ENCODE measurements around the gene CGNL1.

The CGNL1 gene

GRCh38 chr15:57534281-57534680, 158.0 kb downstream of the CGNL1 start:
- Histone ChIP-seq H3K79me2 (ENCODE audit: low read length) (no peaks in the 10 kb centered on the region), H3K4me1 (ENCODE audit: low read length) (0 out of 2 replicates have a peak, but pooled peaks cover 4% of the 10 kb centered on the region), H3K27me3 (ENCODE audit: low read depth, low read length) (peaks cover 14% of the 10 kb centered on the region), H3K36me3 (replicated peaks; ENCODE audit: low read depth, low read length) (no peaks in the 10 kb centered on the region), H3K27ac (ENCODE audit: low read length) (no peak overlapping the region), H4K20me1 (ENCODE audit: insufficient read depth, low read length) (no peaks in the 10 kb centered on the region), H3K9me3 (ENCODE audit: insufficient read depth, low read length) (no peaks in the 10 kb centered on the region), H3K9ac (ENCODE audit: low read length) (no peak overlapping the region), H3K4me3 (ENCODE audit: low read length) (no peak overlapping the region), H2AFZ (ENCODE audit: low read depth, low read length) (no peak overlapping the region), H3K4me2 (ENCODE audit: low read length) (no peak overlapping the region)
- TF ChIP-seq EZH2phosphoT487 (IDR thresholded peaks at IDR 0.05; ENCODE audit: low read depth) (no peak), CTCF (IDR thresholded peaks at IDR 0.05; ENCODE audit: low read depth, low read length) (no peak)

DNA sequence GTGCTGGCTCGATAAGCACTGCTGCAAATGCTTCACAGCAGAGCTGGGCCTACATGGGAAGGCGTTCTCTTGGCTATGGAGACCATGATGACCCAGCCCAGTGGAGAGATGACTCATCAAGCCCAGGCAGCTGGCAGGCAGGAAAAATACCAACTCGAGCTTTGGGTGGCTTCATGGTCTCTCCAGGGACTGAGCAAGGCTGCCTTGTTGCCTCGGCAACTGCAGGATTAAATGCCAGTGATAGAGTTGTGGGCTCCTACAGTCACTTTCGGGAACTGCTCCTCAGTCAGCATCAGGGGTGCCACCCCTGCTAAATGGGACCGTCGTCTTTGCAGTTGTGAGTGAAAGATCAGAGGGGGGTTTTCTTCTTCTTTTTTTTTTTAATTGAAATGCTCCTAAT, 160.8 kb downstream of the CGNL1 start:
- peaks cover 6% of the 10 kb centered on the region for H3K36me3 ChIP-seq (replicated peaks; ENCODE audit: low read depth, low read length)
- no peak overlapping the region for H3K27ac ChIP-seq (ENCODE audit: low read length)
- peaks cover 10% of the 10 kb centered on the region; the same call in 1 of the 2 replicates for H3K9me3 ChIP-seq (ENCODE audit: insufficient read depth, low read length)

DNA sequence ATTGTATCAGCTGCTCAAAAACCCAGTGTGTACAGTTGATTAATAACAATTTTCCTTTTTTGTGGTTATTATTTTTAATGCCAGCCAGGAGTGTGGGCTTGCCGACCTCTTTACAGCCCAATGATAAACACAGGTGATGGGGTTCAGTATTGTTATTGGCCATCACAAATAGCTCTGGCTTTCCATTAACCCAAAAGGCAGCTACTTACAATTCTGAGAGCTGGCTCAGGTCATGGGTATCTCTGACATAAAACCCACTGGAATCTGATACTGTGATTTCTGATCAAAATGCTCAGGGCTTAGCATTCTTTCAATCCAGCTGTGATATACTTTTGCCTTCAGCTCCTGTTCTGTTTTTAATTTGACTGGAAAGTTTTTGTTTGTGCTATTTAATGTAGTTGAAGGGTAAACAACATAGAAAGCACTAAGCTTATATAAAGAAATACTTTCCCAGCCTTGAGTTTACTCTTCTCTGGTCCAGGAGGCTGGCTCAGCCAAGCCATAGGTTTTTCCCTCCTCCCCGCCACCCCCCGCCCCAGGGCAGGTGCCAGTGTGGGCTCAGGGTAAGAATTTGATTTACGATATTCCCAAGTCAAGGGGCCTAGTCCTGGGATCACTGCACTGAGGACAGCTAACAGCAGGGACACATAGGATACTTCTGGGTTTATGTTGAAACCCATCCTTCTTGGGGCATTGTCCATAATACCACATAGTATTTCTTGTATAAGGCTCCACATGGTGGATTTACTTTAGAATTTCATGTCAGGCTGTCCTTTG, 161.4 kb downstream of the CGNL1 start:
- TF ChIP-seq CTCF (IDR thresholded peaks at IDR 0.05; ENCODE audit: low read depth, low read length): no peak
- no peak for TF ChIP-seq EZH2phosphoT487 (IDR thresholded peaks at IDR 0.05; ENCODE audit: low read depth)

More for the DNA sequence above, 160.8 kb downstream of the CGNL1 start:
- H3K4me1 ChIP-seq (ENCODE audit: low read length): peaks cover 22% of the 10 kb centered on the region
- no peaks in the 10 kb centered on the region for H3K79me2 ChIP-seq (ENCODE audit: low read length)
- H4K20me1 ChIP-seq (ENCODE audit: insufficient read depth, low read length): no peaks in the 10 kb centered on the region
- peaks cover 7% of the 10 kb centered on the region for H3K27me3 ChIP-seq (ENCODE audit: low read depth, low read length)
- H2AFZ ChIP-seq (ENCODE audit: low read depth, low read length): no peak overlapping the region
- H3K4me2 ChIP-seq (ENCODE audit: low read length): no peak overlapping the region
- H3K9ac ChIP-seq (ENCODE audit: low read length): no peak overlapping the region
- H3K4me3 ChIP-seq (ENCODE audit: low read length): no peak overlapping the region
- TF ChIP-seq EZH2phosphoT487 (IDR thresholded peaks at IDR 0.05; ENCODE audit: low read depth): no peak
- no peak for TF ChIP-seq CTCF (IDR thresholded peaks at IDR 0.05; ENCODE audit: low read depth, low read length)

DNA sequence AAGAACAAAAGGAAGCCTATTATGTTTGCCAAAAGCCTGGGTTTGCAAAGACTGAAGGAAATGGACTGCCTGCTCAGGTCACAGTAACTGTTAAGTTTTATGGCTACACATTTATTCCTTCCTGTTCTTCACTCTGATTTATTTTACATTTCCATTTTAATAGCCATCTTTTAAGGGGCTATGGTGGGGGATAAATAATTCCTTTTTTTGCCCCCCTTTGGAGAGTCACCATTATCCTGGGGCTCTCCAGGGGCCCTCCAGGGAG, 161.9 kb downstream of the CGNL1 start:
- no peak overlapping the region for H2AFZ ChIP-seq (ENCODE audit: low read depth, low read length)
- H3K4me1 ChIP-seq (ENCODE audit: low read length): peaks cover 34% of the 10 kb centered on the region
- H3K27ac ChIP-seq (ENCODE audit: low read length): no peak overlapping the region
- TF ChIP-seq EZH2phosphoT487 (IDR thresholded peaks at IDR 0.05; ENCODE audit: low read depth): no peak
- TF ChIP-seq CTCF (IDR thresholded peaks at IDR 0.05; ENCODE audit: low read depth, low read length): no peak
- no peaks in the 10 kb centered on the region for H3K79me2 ChIP-seq (ENCODE audit: low read length)
- no peaks in the 10 kb centered on the region for H4K20me1 ChIP-seq (ENCODE audit: insufficient read depth, low read length)
- H3K36me3 ChIP-seq (replicated peaks; ENCODE audit: low read depth, low read length): peaks cover 6% of the 10 kb centered on the region
- no peak overlapping the region for H3K4me3 ChIP-seq (ENCODE audit: low read length)
- H3K4me2 ChIP-seq (ENCODE audit: low read length): no peak overlapping the region
- peaks cover 10% of the 10 kb centered on the region; the same call in 1 of the 2 replicates for H3K9me3 ChIP-seq (ENCODE audit: insufficient read depth, low read length)
- 0 out of 2 replicates have a peak, but pooled peaks cover 2% of the 10 kb centered on the region for H3K27me3 ChIP-seq (ENCODE audit: low read depth, low read length)
- H3K9ac ChIP-seq (ENCODE audit: low read length): no peak overlapping the region

More for the DNA sequence above, 161.4 kb downstream of the CGNL1 start:
- Histone ChIP-seq H3K4me2 (ENCODE audit: low read length) (no peak overlapping the region), H2AFZ (ENCODE audit: low read depth, low read length) (no peak overlapping the region), H3K27ac (ENCODE audit: low read length) (no peak overlapping the region), H3K4me3 (ENCODE audit: low read length) (no peak overlapping the region), H4K20me1 (ENCODE audit: insufficient read depth, low read length) (no peaks in the 10 kb centered on the region), H3K9me3 (ENCODE audit: insufficient read depth, low read length) (peaks cover 10% of the 10 kb centered on the region; the same call in 1 of the 2 replicates), H3K4me1 (ENCODE audit: low read length) (peaks cover 28% of the 10 kb centered on the region), H3K9ac (ENCODE audit: low read length) (no peak overlapping the region), H3K36me3 (replicated peaks; ENCODE audit: low read depth, low read length) (peaks cover 6% of the 10 kb centered on the region), H3K27me3 (ENCODE audit: low read depth, low read length) (peaks cover 3% of the 10 kb centered on the region; the same call in 1 of the 2 replicates), H3K79me2 (ENCODE audit: low read length) (no peaks in the 10 kb centered on the region)

All from OCI-LY3 (cell line).